GM18519 (cell line): Measurements from ENCODE around the gene OR4K15.
"Not testable (repeated sequence)": the region's sequence is repeated elsewhere in the genome, so short reads cannot be mapped to it uniquely, and the experiment has no call there.

Source experiments
- ATAC-seq: cut with Tn5 transposase; IDR thresholded peaks from one replicate; pipeline ENCODE4 v1.9.1; 2021; ENCODE audit warnings: mild to moderate bottlenecking, moderate library complexity; ENCODE audit not compliant: unreplicated experiment, low FRiP score

The OR4K15 gene

GRCh38 chr14:19975291-19975690, at the start of gene OR4K15:
Gene OR4K15 (plus strand): TSS chr14:19975591. CDS start chr14:19975591, 0 bp downstream.
- no peak for ATAC-seq

GRCh38 chr14:19930617-19931016, 44.8 kb upstream of the OR4K15 start, which contains the start of gene OR4K1:
Gene OR4K1 (plus strand): TSS chr14:19930917. CDS start chr14:19935667, 4,750 bp downstream.
- no peak for ATAC-seq

GRCh38 chr14:19941668-19942067, 33.7 kb upstream of the OR4K15 start:
- ATAC-seq, result no peak

- no peak for ATAC-seq
These were observed 27.8 kb upstream of the OR4K15 start for GRCh38 chr14:19947413-19948090.

- no peak for ATAC-seq
These were observed 26.2 kb upstream of the OR4K15 start for GRCh38 chr14:19949218-19949617.

- not testable (repeated sequence) for ATAC-seq
These were observed 5.7 kb upstream of the OR4K15 start for GRCh38 chr14:19969735-19970134.

GRCh38 chr14:19974844-19975243, 547 bp upstream of the OR4K15 start:
- ATAC-seq, result no peak

GRCh38 chr14:19993438-19993837, 18.0 kb downstream of the OR4K15 start:
- ATAC-seq, result no peak

- ATAC-seq, result no peak
These were observed 26.5 kb downstream of the OR4K15 start, which contains the start of gene OR4Q2 for GRCh38 chr14:20001863-20002262. Gene OR4Q2 (plus strand): TSS chr14:20002163.

- ATAC-seq, result no peak
These were observed 26.9 kb downstream of the OR4K15 start for GRCh38 chr14:20002319-20002718.

- no peak for ATAC-seq
These were observed 32.8 kb downstream of the OR4K15 start for GRCh38 chr14:20008156-20008555.

- no peak for ATAC-seq
These were observed 44.0 kb downstream of the OR4K15 start, which contains the start of gene OR4K14 for GRCh38 chr14:20019257-20019865. Gene OR4K14 (minus strand): TSS chr14:20019307. CDS start chr14:20015193, 4,114 bp downstream.
